GM12878 (cell line): ENCODE data around the gene SORL1.

Experiments used
- EP300 ChIP-seq, 2 experiments: fragments of 150-350 bp in 1 of 2; IDR thresholded peaks; 2 replicates each; pipeline ENCODE4 v1.6.1; 2011 to 2012; ENCODE audit warnings: low read depth in 2 of 2, low read length in 2 of 2, borderline replicate concordance in 1 of 2, improper control_type of control experiment in 1 of 2, inconsistent platforms in 1 of 2; ENCODE audit not compliant: control insufficient read depth in 1 of 2
- POLR2A ChIP-seq: IDR thresholded peaks from 2 replicates; pipeline ENCODE4 v1.6.1; 2011; ENCODE audit warnings: low read depth, mild to moderate bottlenecking, low read length
- POLR2AphosphoS5 ChIP-seq: IDR thresholded peaks from 2 replicates; pipeline ENCODE4 v1.6.1; 2011; ENCODE audit warnings: mild to moderate bottlenecking, low read length, inconsistent platforms
- TF ChIP-seq, protein P1 (sequence below), 3 experiments: IDR thresholded peaks in 2 of 3; conservative IDR thresholded peaks in 1 of 3; 2 replicates each; pipeline ENCODE4 v1.5.1; 2011; ENCODE audit warnings: low read depth in 3 of 3, low read length in 3 of 3, mild to moderate bottlenecking in 3 of 3, control low read depth in 2 of 3, moderate library complexity in 2 of 3, inconsistent platforms in 1 of 3, mixed read lengths in 1 of 3; ENCODE audit not compliant: control insufficient read depth in 2 of 3, insufficient read depth in 1 of 3; ENCODE audit errors: extremely low read depth in 1 of 3

DNA sequence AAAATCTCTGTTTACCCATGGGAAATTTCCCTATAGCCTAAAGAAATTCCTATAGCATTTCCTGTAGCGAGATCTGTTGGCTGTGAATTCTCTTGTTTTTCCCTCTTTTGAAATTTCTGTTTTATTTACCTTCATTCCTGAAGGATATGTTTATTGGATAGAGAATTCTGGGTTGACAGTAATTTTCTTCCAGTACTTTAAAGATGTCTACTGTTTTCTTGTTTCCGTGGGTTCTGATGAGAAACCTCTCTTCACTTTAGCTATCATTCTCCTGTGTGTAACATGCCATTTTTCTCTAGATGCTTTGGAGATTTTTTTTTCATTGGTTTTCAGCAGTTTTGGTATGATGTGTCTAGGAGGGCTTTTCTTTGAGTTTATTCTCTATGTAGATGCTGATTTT, 78.1 kb downstream of the SORL1 start:
- TF ChIP-seq, protein P1, sequence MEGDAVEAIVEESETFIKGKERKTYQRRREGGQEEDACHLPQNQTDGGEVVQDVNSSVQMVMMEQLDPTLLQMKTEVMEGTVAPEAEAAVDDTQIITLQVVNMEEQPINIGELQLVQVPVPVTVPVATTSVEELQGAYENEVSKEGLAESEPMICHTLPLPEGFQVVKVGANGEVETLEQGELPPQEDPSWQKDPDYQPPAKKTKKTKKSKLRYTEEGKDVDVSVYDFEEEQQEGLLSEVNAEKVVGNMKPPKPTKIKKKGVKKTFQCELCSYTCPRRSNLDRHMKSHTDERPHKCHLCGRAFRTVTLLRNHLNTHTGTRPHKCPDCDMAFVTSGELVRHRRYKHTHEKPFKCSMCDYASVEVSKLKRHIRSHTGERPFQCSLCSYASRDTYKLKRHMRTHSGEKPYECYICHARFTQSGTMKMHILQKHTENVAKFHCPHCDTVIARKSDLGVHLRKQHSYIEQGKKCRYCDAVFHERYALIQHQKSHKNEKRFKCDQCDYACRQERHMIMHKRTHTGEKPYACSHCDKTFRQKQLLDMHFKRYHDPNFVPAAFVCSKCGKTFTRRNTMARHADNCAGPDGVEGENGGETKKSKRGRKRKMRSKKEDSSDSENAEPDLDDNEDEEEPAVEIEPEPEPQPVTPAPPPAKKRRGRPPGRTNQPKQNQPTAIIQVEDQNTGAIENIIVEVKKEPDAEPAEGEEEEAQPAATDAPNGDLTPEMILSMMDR (IDR thresholded peaks at IDR 0.05 in 2 of 3, conservative IDR thresholded peaks at IDR 0.05 in 1 of 3; ENCODE audit: control insufficient read depth in 2 of 3, extremely low read depth in 1 of 3, insufficient read depth in 1 of 3, low read depth in 3 of 3, low read length in 3 of 3) = no peak
- TF ChIP-seq EP300 (IDR thresholded peaks at IDR 0.05; ENCODE audit: borderline replicate concordance in 1 of 2, control insufficient read depth in 1 of 2, low read depth in 2 of 2, low read length in 2 of 2) (no peak), POLR2AphosphoS5 (no peak), POLR2A (no peak)
